Pancreas (tissue), 10 donors: ENCODE results near the gene S100B. TPM values are rescaled to one million over a fixed set of nuclear protein-coding genes. Genes with fewer than 3 reads are reported as not detected.

Experiments
- ATAC-seq, 4 donors: fragments of 200-7000 bp; cut with Tn5 transposase; one replicate each; pipeline versions ENCODE4 v1.8.0 to v1.9.1; 2020; ENCODE audit warnings: mild to moderate bottlenecking in 4 of 4, moderate library complexity in 4 of 4
- DNase-seq, 6 donors: peaks; one replicate each; pipeline ENCODE4 v3.0.0-alpha.2; 2020
- FAIRE-seq: peaks from 2 replicates; lab custom pipeline; 2012; peaks lifted over from hg19 to GRCh38; lab: Jason Lieb, UNC
- H3K27ac ChIP-seq, 4 donors: fragments of 200-600 bp; sonication (generic); 1 replicate in 3 of 4; 2 replicates in 1 of 4; pipeline versions ENCODE4 v1.5.0 to v1.8.0; 2020
- H3K27me3 ChIP-seq, 4 donors: fragments of 200-600 bp; one replicate each; pipeline ENCODE4 v1.8.0; 2021
- H3K36me3 ChIP-seq, 3 donors: fragments of 200-600 bp; sonication (generic) in 1 of 3; one replicate each; pipeline versions ENCODE4 v1.5.0 to v1.8.0; 2020 to 2021
- H3K4me1 ChIP-seq, 3 donors: fragments of 200-600 bp; one replicate each; pipeline ENCODE4 v1.8.0; 2021
- H3K4me3 ChIP-seq, 4 donors: fragments of 200-600 bp; sonication (generic) in 2 of 4; one replicate each; pipeline versions ENCODE4 v1.5.0 to v1.8.0; 2020 to 2021
- H3K9me3 ChIP-seq, 4 donors: fragments of 200-600 bp; one replicate each; pipeline ENCODE4 v1.8.0; 2021
- CTCF ChIP-seq, 4 donors: fragments of 200-600 bp; sonication (generic) in 3 of 4; IDR thresholded peaks; one replicate each; pipeline versions ENCODE4 v1.5.0 to v1.8.0; 2021; ENCODE audit warnings: antibody characterized with exemption in 4 of 4
- WGBS, 2 donors: extraction: QIAGEN DNeasy Blood & Tissue Kit; methylation state at CpG; one replicate each; pipeline ENCODE4 v1.1.7; 2013; 5-methylcytosine and 5-hydroxymethylcytosine counted together
- intact Hi-C, 3 donors: fragments of 100-400 bp; cut with DNase I; formaldehyde crosslinking; loops; one replicate each; pipeline versions ENCODE4 v1.11.1 to v1.14.2; 2022
- polyA plus RNA-seq, 2 donors: library from polyadenylated mRNA; stranded (reverse); fragments of 200-250 nt; gene quantifications; one replicate each; pipeline ENCODE4 v1.2.3, GENCODE V29; 2013
- total RNA-seq, 6 donors: library from RNA; stranded (reverse); fragmentation: NEBNext Ultra II Directional in 4 of 6; extraction: Animal tissue kit (Norgen Biotek cat#: 25700) in 4 of 6; gene quantifications; one replicate each; pipeline versions ENCODE4 v1.2.1 to v1.2.4, GENCODE V29; 2021 to 2023
- donor health status: healthy with polysubstance abuse.
- donor health status: DM: no; HTN: no; CAD: no; lungs with moderate emphysema.
- donor health status: DM: no; HTN: no; CAD: no.
- donor health status: control.
- donor health status: control.
- donor health status: Bipolar disorder and iron deficiency.
- donor health status: DM: yes; HTN: yes; CAD: no.
- donor health status: DM: no; HTN: no; CAD: no.
- donor health status: DM: no; HTN: no; CAD: no.
- donor health status: DM: yes; HTN: yes; CAD: no.

S100B gene
- total and polyA plus RNA-seq, 8 donors = 0.46 to 10.8 (median 2.0) TPM

DNA sequence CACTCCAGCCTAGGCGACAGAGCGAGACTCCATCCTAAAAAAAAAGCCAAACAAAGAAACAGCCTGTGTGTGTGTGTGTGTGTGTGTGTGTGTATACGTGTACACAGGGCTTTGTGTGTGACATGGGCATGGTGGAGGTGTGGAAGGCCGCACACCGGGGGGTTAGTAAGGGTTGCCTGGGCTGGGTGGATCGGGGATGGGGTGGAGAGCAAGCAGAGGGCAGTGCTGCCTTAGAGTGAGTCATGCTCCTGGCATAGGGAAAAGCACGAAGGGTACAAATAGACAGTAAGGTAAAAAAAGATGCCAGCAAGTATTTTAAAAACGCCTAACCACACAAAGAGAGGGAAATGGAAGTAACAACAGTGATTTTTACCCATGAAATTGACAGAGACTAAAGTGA, 36.8 kb upstream of the S100B start:
- H3K4me3 ChIP-seq = no peak overlapping the region
- no peak for TF ChIP-seq CTCF (IDR thresholded peaks at IDR 0.05)
- ATAC-seq = no peak
- no peak for DNase-seq
- H3K4me1 ChIP-seq = peaks cover 5 to 17% (median 14%) of the 10 kb centered on the region in 3 donors
- H3K36me3 ChIP-seq = peaks cover 0 to 31% (median 4%) of the 10 kb centered on the region in 3 donors
- WGBS, 2 donors = 84 to 85% methylated on average over 8 of the region's 8 CpGs
- intact Hi-C loops = no loop called here
- no peak for FAIRE-seq
- H3K9me3 ChIP-seq = no peaks in the 10 kb centered on the region
- no peak overlapping the region for H3K27ac ChIP-seq
- no peaks in the 10 kb centered on the region for H3K27me3 ChIP-seq

DNA sequence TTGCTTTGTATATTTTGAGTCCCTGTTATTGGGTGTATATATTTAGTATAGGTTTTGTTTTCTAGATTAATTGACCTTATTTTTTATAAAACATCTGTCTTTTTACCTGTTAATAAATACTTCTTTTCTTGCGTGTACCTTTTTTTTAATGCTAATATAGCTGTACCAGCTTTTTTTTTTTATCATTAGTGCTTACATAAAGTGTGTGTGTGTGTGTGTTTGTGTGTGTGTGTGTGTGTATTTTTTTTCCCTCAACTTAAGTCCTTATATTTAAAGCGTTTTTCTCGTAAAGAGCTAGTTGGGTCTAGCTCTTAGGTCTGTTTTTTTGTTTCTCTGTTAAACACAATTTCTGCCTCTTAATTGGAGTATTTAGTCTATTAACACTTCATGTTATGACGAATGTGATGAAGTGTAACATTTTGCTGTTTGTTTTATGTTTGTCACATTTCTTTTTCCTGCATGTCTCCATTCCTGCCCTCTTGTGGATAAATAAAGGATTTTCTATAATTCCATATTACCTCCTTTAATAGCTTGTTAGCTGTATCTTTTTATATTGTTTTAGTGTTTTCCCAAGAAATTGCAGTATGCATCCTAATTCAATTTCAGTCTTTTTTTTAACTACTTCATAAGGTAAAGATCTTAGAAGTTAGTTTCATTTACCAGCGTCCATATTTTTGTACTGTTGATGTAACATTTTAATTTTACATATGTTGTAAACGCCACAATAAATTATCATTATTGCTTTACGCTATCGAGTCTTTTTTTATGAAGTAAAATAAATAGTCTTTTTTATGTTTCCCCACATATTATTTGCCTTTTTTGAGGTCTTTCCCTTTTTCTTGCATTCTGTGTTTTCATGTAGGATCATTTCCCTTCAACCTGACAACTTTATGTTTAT, 34.9 kb upstream of the S100B start:
- intact Hi-C loops = no loop called here
- no peaks in the 10 kb centered on the region for H3K9me3 ChIP-seq
- DNase-seq (no peak), FAIRE-seq (no peak), ATAC-seq (no peak)
- no peak overlapping the region for H3K27ac ChIP-seq
- peak in 2 of 4 donors; percentile 6 to 16 for TF ChIP-seq CTCF (IDR thresholded peaks at IDR 0.05)
- H3K27me3 ChIP-seq = no peaks in the 10 kb centered on the region
- H3K36me3 ChIP-seq = peaks cover 0 to 13% (median 4%) of the 10 kb centered on the region in 3 donors
- no peak overlapping the region for H3K4me3 ChIP-seq
- peaks cover 5 to 22% (median 19%) of the 10 kb centered on the region in 3 donors for H3K4me1 ChIP-seq
- 80 to 85% methylated on average over 8 of the region's 8 CpGs for WGBS, 2 donors

- no peak overlapping the region for H3K4me3 ChIP-seq
- DNase-seq (no peak), FAIRE-seq (no peak)
Measured at GRCh38 chr21:46637952-46638746, 33.3 kb upstream of the S100B start.

DNA sequence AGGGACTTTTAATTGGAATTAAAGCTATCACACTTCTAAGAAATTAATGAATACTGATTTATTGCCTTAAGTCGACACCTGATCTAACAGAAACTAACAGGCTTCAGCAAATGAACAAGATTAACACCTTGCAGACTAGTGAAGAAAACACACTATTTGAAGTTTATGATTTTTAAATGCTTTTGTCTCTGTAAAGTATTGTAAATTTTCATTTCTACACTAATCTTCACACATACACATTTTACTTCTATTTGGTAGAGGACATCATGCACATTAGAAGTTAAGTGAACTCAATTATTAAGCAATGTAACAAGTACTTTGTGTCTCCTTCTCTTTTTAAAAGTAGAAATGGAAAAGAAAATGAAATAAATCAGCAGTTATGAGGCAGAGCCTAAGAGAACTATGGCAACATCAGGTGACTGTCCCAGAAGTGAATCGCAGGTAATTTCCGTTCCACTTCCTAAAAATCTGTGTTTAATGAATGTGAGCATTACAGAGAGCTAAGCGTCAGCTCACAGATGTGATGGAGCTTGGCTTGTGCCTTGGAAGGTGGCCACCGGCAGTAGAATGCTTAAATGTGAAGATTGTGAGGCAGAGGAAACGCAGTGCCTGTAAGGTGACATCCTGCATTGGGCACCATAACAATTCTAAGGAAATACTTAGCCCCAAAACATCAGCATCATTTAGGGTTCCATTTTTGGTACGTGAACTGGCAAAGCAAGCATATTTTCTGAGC, 31.8 kb upstream of the S100B start:
- ATAC-seq (no peak), DNase-seq (no peak), FAIRE-seq (no peak)
- WGBS, 2 donors = 72 to 77% methylated on average over 7 of the region's 7 CpGs
- intact Hi-C loops = no loop called here
- no peaks in the 10 kb centered on the region for H3K27me3 ChIP-seq
- TF ChIP-seq CTCF (IDR thresholded peaks at IDR 0.05) = no peak
- H3K4me3 ChIP-seq = peak overlapping the region in 3 of 4 donors; percentile 70 to 94 (median 87)
- no peaks in the 10 kb centered on the region for H3K36me3 ChIP-seq
- peaks cover 5 to 22% (median 19%) of the 10 kb centered on the region in 3 donors for H3K4me1 ChIP-seq
- no peaks in the 10 kb centered on the region for H3K9me3 ChIP-seq
- no peak overlapping the region for H3K27ac ChIP-seq

More at GRCh38 chr21:46637952-46638746, 33.3 kb upstream of the S100B start:
- 69 to 86% methylated on average over 3 of the region's 3 CpGs for WGBS, 2 donors
- peaks cover 5 to 22% (median 19%) of the 10 kb centered on the region in 3 donors for H3K4me1 ChIP-seq
- no peak for ATAC-seq
- H3K36me3 ChIP-seq = no peaks in the 10 kb centered on the region
- H3K27me3 ChIP-seq = no peaks in the 10 kb centered on the region
- intact Hi-C loops = no loop called here
- TF ChIP-seq CTCF (IDR thresholded peaks at IDR 0.05) = no peak
- H3K9me3 ChIP-seq = no peaks in the 10 kb centered on the region
- no peak overlapping the region for H3K27ac ChIP-seq
